Transverse colon (tissue), 4 donors: ENCODE measurements around the gene OSBPL10. TPM values are rescaled to one million over a fixed set of nuclear protein-coding genes. Genes with fewer than 3 reads are reported as not detected.
A peak's percentile ranks its signal among the peaks of the same experiment; 100 is the strongest.

Experiments
- DNase-seq: peaks from one replicate; pipeline ENCODE4 v3.0.0-alpha.2; 2019
- H3K27ac ChIP-seq, 4 donors: fragments of 200-600 bp; sonication (generic); 2 replicates each; pipeline ENCODE4 v1.5.1; 2016 to 2018; ENCODE audit warnings: inconsistent platforms in 4 of 4
- H3K27me3 ChIP-seq: fragments of 200-600 bp; sonication (generic); 2 replicates; pipeline ENCODE4 v1.5.1; 2017; ENCODE audit warnings: inconsistent platforms
- H3K36me3 ChIP-seq, 4 donors: fragments of 200-600 bp; sonication (generic); 2 replicates each; pipeline ENCODE4 v1.5.1; 2017 to 2019; ENCODE audit warnings: inconsistent platforms in 4 of 4
- H3K4me1 ChIP-seq, 4 donors: fragments of 200-600 bp; sonication (generic); 2 replicates each; pipeline ENCODE4 v1.5.1; 2017 to 2020; ENCODE audit warnings: inconsistent platforms in 4 of 4
- H3K4me3 ChIP-seq, 4 donors: fragments of 200-600 bp; sonication (generic); 1 replicate in 1 of 4; 2 replicates in 3 of 4; pipeline versions ENCODE4 v1.5.1 to v1.6.1; 2017 to 2019; ENCODE audit warnings: inconsistent platforms in 4 of 4
- H3K9me3 ChIP-seq, 2 donors: fragments of 200-600 bp; sonication (generic); 2 replicates each; pipeline ENCODE4 v1.5.1; 2017 to 2019; ENCODE audit warnings: inconsistent platforms in 2 of 2
- EP300 ChIP-seq: sonication (generic); formaldehyde crosslinking; IDR thresholded peaks from one replicate; pipeline ENCODE4 v1.6.1; 2017; ENCODE audit warnings: antibody characterized with exemption, low read depth
- POLR2A ChIP-seq: fragments of 450-650 bp; IDR thresholded peaks from one replicate; pipeline ENCODE4 v1.6.1; 2016; ENCODE audit warnings: antibody characterized with exemption, mild to moderate bottlenecking, moderate library complexity
- POLR2AphosphoS5 ChIP-seq, 3 donors: sonication (generic); formaldehyde crosslinking; IDR thresholded peaks; one replicate each; pipeline ENCODE4 v1.6.1; 2016; ENCODE audit warnings: antibody characterized with exemption in 3 of 3
- WGBS, 2 donors: methylation state at CpG; one replicate each; pipeline ENCODE4 v1.1.5; 2018; ENCODE audit warnings: low coverage in 1 of 2; 5-methylcytosine and 5-hydroxymethylcytosine counted together
- in situ Hi-C, 4 donors: fragments of 200-750 bp; cut with MboI; loops; one replicate each; pipeline versions ENCODE4 v1.15.0 to v1.15.1; 2017; ENCODE audit warnings: low sequenced_read_pairs in 3 of 4, low pct_ligation_motif_present in 1 of 4, low pct_unique_long_range_greater_than_20kb in 1 of 4
- intact Hi-C: fragments of 100-400 bp; cut with DNase I; formaldehyde crosslinking; loops from one replicate; pipeline ENCODE4 v1.15.1; 2023; ENCODE audit warnings: low total_unique reads
- total RNA-seq, 4 donors: library from RNA; depleted of rRNA; stranded (reverse); fragments of >200 nt; gene quantifications; one replicate each; pipeline ENCODE4 v1.1.0, GENCODE V29; 2016
- TF ChIP-seq, protein P1 (sequence below), 5 experiments: fragments of 200-600 bp in 3 of 5; fragments of 450-650 bp in 2 of 5; sonication (generic) in 3 of 5; IDR thresholded peaks; 1 replicate in 2 of 5; 2 replicates in 3 of 5; pipeline ENCODE4 v1.5.1; 2016 to 2017; ENCODE audit warnings: antibody characterized with exemption in 5 of 5, inconsistent platforms in 3 of 5, mild to moderate bottlenecking in 2 of 5, moderate library complexity in 1 of 5

OSBPL10 gene
- total RNA-seq, 4 donors from 2014 or later, result 10.0 to 34.8 (median 19.5) TPM

GRCh38 chr3:31974471-31974870 is 6.6 kb downstream of the OSBPL10 start:
- Histone ChIP-seq H3K9me3 (no peaks in the 10 kb centered on the region), H3K36me3 (no peaks in the 10 kb centered on the region), H3K4me1 (peaks cover 0 to 10% (median 2%) of the 10 kb centered on the region in 4 donors), H3K27ac (no peak overlapping the region), H3K4me3 (no peak overlapping the region), H3K27me3 (no peaks in the 10 kb centered on the region)
- 51 to 61% methylated on average over 5 of the region's 5 CpGs for WGBS, 2 donors
- TF ChIP-seq POLR2A, result no peak
- no peak for TF ChIP-seq EP300
- peak in 1 of 3 donors; percentile 47 for TF ChIP-seq POLR2AphosphoS5 (IDR thresholded peaks at IDR 0.05)
- TF ChIP-seq, protein P1, sequence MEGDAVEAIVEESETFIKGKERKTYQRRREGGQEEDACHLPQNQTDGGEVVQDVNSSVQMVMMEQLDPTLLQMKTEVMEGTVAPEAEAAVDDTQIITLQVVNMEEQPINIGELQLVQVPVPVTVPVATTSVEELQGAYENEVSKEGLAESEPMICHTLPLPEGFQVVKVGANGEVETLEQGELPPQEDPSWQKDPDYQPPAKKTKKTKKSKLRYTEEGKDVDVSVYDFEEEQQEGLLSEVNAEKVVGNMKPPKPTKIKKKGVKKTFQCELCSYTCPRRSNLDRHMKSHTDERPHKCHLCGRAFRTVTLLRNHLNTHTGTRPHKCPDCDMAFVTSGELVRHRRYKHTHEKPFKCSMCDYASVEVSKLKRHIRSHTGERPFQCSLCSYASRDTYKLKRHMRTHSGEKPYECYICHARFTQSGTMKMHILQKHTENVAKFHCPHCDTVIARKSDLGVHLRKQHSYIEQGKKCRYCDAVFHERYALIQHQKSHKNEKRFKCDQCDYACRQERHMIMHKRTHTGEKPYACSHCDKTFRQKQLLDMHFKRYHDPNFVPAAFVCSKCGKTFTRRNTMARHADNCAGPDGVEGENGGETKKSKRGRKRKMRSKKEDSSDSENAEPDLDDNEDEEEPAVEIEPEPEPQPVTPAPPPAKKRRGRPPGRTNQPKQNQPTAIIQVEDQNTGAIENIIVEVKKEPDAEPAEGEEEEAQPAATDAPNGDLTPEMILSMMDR (IDR thresholded peaks at IDR 0.05), result no peak
- intact Hi-C loops, result no loop called here
- in situ Hi-C loops, result no loop called here
- no peak for DNase-seq

GRCh38 chr3:31973837-31974236 is 7.2 kb downstream of the OSBPL10 start:
- no peaks in the 10 kb centered on the region for H3K36me3 ChIP-seq
- H3K27ac ChIP-seq, result no peak overlapping the region
- TF ChIP-seq, protein P1 (IDR thresholded peaks at IDR 0.05), result no peak
- TF ChIP-seq EP300 (no peak), POLR2A (no peak)
- intact Hi-C loops (no loop called here), in situ Hi-C loops (no loop called here)
- H3K9me3 ChIP-seq, result no peaks in the 10 kb centered on the region
- DNase-seq, result no peak
- H3K4me1 ChIP-seq, result peaks cover 0 to 12% (median 2%) of the 10 kb centered on the region in 4 donors
- H3K4me3 ChIP-seq, result no peak overlapping the region
- WGBS, 2 donors, result 76 to 84% methylated on average over 2 to 5 of the region's 5 CpGs
- no peaks in the 10 kb centered on the region for H3K27me3 ChIP-seq

GRCh38 chr3:31973081-31973480 is 8.0 kb downstream of the OSBPL10 start:
- in situ Hi-C loops (no loop called here), intact Hi-C loops (no loop called here)
- no peaks in the 10 kb centered on the region for H3K9me3 ChIP-seq
- H3K4me3 ChIP-seq, result no peak overlapping the region
- no peak overlapping the region for H3K27ac ChIP-seq
- H3K4me1 ChIP-seq, result peaks cover 0 to 12% (median 2%) of the 10 kb centered on the region in 4 donors
- DNase-seq, result no peak
- WGBS, 2 donors, result 81 to 82% methylated on average over 3 to 4 of the region's 4 CpGs
- no peaks in the 10 kb centered on the region for H3K36me3 ChIP-seq
- TF ChIP-seq, protein P1 (IDR thresholded peaks at IDR 0.05), result no peak
- TF ChIP-seq EP300, result no peak
- no peak for TF ChIP-seq POLR2AphosphoS5 (IDR thresholded peaks at IDR 0.05)
- TF ChIP-seq POLR2A, result no peak
- no peaks in the 10 kb centered on the region for H3K27me3 ChIP-seq

DNA sequence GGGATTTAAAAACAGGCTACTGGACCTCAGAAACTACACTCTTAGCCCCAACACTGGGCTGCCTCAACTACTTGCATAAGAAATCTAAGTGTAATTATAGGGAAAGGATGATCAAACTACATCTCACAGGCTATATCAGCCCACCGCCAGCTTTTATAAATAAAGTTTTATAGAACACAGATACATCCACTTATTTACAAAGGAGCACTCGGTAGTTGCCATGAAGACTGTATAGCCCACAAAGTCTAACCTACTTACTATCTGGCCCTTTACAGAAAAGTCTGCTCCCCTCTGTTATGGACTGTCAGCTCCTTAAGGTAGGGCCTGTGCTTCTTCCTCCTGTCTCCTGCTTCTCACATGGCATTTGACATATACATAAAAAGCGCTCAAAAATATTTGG is 9.5 kb downstream of the OSBPL10 start:
- no peak for DNase-seq
- in situ Hi-C loops (no loop called here), intact Hi-C loops (no loop called here)
- no peaks in the 10 kb centered on the region for H3K9me3 ChIP-seq
- no peak overlapping the region for H3K27ac ChIP-seq
- no peaks in the 10 kb centered on the region for H3K36me3 ChIP-seq
- 95 to 100% methylated on average over 2 to 3 of the region's 3 CpGs for WGBS, 2 donors
- H3K4me3 ChIP-seq, result no peak overlapping the region
- peaks cover 0 to 21% (median 4%) of the 10 kb centered on the region in 4 donors for H3K4me1 ChIP-seq
- H3K27me3 ChIP-seq, result no peaks in the 10 kb centered on the region
- TF ChIP-seq POLR2A (no peak), EP300 (no peak), POLR2AphosphoS5 (IDR thresholded peaks at IDR 0.05) (no peak)
- TF ChIP-seq, protein P1 (IDR thresholded peaks at IDR 0.05), result no peak
